GM15510 (cell line): ENCODE data around the gene ACSM5.

ENCODE experiments used
- POLR2A ChIP-seq: IDR thresholded peaks from 3 replicates; pipeline ENCODE4 v1.6.1; 2011; ENCODE audit warnings: borderline replicate concordance; ENCODE audit not compliant: insufficient read length; ENCODE audit errors: extremely low read depth

The ACSM5 gene, protein sequence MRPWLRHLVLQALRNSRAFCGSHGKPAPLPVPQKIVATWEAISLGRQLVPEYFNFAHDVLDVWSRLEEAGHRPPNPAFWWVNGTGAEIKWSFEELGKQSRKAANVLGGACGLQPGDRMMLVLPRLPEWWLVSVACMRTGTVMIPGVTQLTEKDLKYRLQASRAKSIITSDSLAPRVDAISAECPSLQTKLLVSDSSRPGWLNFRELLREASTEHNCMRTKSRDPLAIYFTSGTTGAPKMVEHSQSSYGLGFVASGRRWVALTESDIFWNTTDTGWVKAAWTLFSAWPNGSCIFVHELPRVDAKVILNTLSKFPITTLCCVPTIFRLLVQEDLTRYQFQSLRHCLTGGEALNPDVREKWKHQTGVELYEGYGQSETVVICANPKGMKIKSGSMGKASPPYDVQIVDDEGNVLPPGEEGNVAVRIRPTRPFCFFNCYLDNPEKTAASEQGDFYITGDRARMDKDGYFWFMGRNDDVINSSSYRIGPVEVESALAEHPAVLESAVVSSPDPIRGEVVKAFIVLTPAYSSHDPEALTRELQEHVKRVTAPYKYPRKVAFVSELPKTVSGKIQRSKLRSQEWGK

DNA sequence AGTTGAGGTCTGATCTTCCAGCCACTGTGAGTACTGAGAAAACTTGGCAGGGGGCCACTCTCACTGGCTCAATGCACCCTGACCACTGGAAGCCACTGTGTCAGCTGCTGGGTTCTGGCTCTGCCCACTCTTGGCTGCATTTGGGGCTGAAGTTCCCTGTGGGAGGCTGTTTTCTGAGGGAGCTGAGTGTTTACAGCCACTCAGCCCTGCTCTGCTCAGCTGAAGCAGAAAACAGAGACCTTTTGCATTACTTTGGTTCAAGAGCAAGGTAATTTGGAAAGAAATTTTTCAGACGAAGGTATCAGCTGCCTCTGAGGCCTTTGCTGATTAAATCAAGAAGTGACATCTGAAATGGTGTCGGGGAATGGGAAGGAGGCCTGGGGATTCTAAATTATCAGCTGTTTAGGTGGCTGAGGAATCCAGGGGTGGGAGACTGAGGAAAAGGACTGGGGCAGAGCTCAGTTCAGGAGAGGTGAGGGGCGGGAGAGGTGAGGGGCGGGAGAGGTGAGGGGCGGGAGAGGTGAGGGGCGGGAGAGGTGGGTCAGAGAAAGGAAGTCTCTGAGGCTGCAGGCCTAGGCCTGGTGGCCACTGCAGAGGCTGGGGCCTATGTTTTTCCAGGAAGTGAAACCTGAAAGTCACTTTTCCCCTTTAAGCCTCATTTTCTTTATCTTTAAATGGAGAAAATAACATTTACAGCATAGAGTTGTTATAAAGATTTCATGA, at the start of gene ACSM5:
Gene ACSM5, plus strand, starts transcription at position 137 of the 723 bp plus-strand sequence. CDS start 1,951 bp downstream, outside the sequence.
- no peak for TF ChIP-seq POLR2A

DNA sequence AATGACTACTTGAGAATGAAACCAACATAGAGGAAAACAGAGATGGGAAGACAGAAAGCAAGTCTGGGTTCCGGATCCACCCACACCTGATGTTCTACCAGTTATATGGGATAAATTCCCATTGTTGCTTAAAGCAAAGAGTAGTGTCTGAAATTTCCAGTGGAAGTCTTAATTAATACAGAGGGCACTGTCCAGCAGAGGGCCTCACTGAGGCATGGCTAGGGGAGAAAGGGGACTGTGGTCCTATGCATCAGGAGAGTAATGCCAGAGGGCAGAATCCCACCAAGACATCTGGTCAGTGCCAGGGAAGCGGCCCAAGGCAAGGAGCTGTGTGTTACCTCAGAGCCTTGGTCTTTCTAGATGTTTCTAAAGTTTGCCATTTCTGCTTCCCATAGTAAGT, 49.3 kb upstream of the ACSM5 start:
- no peak for TF ChIP-seq POLR2A

DNA sequence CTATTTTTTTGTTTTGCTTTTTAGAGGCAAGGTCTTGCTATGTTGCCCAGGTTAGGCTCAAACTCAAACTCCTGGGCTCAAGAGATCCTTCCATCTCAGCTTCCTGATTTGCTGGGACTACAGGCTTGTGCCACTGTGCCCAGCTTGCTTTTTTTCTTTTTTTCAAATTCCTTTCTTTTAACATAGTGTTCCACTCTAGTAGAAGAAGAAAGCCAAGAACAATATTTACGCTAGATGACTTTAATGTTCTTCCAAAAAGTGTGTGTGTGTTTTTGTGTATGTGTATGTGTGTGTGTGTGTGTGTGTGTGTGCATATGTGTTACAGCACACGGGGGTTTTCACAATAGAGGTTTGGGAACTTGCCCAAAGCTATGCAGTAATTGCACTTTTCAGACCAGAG, 46.1 kb upstream of the ACSM5 start:
- no peak for TF ChIP-seq POLR2A

DNA sequence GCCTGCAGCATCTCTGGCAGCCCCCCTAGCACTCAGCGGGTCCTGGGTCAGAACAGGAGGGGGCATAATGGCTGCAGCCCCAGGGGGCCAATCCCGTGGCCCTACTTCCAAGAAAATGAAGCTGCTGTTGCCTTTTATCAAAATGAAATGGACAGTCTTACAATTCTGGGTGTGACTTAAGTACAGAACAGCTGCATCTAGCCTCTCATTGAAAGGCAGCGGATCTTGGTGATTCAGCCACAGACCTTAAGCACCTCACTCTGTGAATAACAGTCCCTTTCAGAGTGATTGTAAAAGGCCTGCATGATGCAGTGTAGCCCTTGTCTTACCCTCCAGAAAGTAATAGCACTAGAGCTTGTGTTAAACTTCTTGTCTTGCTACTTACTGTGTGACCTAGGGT, 45.3 kb upstream of the ACSM5 start:
- TF ChIP-seq POLR2A = no peak

DNA sequence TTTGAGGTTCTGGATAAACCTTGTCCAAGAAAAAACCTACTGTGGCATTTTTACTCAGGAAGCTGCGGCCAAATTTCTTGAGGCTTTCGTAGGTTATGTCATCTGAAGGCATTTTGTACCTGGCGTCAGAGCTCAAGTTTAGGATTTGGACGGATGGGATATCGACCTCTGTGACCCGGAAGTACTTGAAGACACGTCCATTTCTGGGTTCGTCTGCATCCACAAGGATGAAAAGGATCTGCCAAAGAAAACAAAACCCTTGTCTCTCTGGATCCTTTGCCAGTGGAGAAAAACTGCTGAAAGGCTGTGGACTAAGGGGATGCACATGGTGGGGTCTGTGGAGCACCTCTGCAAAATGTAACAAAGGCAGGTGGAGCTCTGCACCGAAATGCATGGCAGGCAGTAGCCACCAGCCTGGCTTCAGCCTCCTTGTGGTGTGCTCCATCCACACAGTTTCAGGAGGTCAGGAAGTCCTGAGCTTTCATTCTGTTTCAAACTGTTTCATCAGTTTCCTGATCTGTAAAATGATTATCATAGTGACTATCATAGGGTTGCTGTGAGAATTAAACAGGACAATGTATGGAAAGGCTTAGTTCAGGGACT, 39.8 kb upstream of the ACSM5 start:
- no peak for TF ChIP-seq POLR2A

DNA sequence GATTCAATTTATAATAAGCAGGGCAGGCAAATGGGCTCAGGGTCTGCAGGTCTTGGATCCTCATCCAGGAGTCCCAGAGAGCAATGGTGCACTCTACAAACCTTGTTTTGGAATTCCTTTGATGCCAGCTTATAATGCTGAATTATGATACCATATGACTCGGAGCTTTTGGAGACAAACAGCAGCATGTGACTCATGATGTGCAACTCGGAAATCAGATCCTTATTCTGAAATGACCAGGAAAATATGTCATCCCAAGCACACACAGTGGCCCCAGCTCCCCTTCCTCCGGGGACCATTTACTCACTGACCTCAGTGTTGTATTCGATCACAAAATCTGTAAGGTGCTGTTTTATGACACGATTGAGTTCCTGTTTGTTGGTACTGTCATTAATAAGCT, 36.6 kb upstream of the ACSM5 start:
- no peak for TF ChIP-seq POLR2A

DNA sequence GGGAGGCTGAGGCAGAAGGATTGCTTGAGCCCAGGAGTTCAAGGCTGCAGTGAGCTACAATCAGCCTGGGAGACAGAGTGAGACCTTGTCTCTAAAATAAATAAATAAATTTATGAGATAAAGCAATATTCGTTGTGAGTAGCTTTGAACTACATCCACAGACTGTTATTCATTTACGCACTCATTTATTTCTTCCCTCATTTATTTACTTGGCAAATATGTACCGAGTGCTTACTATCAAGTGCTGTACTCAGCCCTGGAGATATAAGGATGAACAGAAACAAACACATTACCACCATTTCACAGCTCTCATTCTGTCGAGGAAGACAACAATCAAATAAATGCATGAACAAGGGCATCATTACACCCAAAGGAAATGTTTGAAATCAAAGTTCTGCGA, 32.2 kb upstream of the ACSM5 start:
- no peak for TF ChIP-seq POLR2A

DNA sequence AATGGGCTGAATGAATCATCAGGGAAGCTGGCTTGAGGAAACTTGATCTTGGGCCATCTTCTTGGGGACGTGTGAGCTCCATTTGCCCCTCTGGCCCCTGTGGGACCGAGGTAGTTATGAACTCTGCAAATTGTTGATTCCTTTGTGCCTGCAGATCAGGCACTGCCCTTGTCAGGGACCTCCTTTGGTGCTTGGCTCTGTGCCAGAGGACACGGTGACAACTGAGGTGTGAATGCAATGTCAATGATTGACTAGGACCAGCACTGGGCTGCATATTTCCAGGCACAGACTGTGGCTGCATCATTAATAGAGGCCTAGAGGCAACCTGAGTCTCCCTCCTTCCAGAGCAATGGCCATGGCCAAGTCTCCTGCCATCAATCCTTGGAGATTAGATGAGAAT, 28.6 kb upstream of the ACSM5 start:
- TF ChIP-seq POLR2A = no peak

DNA sequence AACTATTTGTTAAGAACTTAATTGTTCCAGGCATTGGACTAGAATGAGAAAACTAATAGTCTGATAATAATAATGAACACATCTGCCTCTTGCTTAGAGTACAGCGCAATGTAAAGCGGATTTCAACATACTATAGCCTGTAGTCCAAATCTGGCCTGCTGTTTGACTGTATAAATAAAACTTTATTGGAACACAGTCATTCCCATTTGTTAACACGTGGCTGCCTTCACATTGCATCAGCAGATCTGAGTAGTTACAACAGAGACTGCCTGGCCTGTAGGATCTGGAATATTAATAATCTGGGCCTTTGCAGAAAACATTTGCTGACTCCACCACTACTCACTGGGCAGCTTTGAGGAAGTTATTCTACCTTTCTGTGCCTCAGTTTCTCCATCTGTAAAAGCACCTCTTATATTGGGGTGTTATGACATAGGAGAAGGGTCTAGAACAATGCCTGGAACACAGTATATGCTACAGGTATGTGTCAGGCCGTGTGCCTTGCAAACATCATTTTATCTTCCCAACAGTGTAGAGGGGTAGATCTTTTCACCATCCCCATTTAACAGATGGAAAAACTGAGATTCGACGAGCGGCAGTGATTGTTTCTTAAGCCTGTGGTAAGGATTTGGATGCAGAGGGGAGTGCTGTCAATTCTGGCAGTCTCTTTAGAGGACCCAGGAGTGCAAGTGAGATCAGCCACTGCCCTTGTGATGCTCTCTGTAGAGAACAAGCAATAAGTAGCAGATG, 27.0 kb upstream of the ACSM5 start:
- no peak for TF ChIP-seq POLR2A

DNA sequence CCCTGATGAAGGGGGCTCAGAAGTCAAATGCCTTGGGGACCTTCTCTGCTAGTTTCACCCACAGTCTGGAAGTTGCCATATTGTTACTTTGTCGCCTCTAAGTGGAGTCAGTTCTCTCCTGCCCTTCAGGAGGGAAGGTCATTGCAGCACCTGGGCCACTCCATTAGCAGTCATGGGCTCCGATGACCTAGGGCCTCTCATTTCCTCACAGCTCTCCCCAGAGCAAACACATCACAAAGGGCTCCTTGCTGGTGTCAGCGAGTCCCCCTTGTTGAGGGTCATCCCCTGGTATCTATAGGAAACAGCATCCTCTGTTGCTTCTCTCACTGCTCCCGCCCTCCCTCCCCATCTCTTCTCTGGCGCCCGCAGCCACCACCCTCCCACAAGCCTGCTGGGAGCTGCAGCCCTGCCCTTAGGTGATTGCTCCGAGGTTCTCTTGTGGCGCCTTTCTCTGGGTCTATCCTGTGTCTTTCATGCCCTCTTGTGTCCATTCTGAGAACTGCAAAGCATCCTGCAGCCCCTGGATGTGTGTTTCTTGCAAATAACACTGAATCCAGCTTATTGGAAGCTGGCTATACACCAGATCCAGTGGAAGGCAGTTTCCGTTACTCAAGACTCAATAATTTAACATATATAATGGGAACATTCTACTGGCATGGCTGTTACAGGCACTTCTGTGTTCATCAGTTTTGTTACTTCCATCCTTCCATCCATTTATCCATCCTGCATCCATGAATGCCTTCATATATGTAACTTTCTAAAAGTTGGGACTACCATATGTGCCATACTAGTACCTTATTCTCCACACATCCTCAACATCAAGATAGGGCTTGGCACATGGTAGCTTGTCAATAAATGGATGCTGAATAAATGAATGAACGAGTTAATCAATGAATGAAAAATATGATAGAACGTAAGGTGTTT, 26.0 kb upstream of the ACSM5 start:
- TF ChIP-seq POLR2A = no peak

DNA sequence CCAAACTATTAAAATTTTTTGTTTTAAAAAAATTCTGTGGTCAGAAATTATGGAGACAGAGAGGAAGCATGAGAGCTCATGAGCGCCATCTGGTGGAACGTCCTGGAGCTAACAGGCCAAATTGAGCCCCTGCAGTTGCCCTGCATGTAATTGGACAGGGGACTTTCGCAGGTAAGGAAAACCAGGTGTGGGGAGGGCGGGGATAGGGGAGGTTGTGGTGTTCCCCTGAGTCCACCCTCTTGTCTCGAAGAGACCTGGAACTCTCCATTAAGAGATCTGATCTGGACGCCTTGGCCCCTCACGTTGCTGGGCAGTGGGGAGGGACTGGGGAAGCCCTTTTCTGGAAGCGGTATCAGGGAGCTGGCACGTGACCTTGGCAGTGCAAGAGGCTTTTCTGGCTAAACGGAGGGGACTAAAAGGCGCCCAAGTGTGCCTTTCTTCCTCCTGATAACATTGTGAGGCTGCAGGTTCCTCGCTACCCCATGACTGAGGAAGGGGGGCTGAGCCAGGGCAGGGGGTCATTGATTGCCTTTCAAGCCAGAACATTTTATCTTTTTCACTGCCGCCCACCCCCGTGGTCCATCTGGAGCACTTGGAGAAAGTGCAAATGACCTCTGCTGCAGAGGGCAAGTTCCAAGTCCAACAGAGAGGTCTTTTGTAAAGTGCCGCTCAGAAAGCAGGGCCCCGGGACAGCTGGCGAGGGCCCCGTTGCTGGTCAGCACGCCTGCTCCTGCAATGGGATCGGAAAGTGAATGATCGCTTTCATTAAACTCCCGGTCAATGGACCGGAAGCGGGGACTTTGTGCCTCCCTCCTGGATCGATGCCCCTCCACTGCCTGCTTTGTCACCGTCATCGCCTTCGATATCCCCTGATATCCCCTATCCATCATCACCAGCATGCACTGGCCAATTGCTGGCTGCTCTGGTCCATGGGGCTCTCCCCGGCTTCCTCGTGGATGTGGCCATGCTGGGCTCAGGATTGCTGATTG, 23.2 kb upstream of the ACSM5 start:
- TF ChIP-seq POLR2A = no peak

DNA sequence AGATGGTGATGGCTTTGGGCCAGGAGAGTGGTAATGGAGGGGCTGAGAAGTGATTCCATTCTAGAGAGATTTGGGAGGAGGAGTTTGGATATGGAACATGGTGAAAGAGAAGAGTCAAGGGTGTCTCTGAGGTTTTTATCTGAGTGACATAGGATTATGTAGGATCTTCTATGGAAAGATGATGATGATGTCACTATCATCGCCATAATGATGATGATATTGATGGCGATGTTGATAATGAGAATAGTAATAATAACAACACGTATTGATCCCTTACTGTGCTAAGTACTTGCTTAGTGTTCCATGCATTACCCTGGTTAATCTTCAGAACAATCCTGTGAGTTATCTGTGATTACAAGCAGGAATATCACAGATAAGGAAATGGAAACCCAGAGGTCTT, 21.4 kb upstream of the ACSM5 start:
- TF ChIP-seq POLR2A = no peak
